NCI-H1105 treated with DMSO at 0.1 percent for 48 hours (cell line): ENCODE data around the gene GPR65.
"Not testable (repeated sequence)": the region's sequence is repeated elsewhere in the genome, so short reads cannot be mapped to it uniquely, and the experiment has no call there.

Experiments used
- DNase-seq: peaks from one replicate; lab custom pipeline; 2025; lab: John Stamatoyannopoulos, UW

The GPR65 gene

DNA sequence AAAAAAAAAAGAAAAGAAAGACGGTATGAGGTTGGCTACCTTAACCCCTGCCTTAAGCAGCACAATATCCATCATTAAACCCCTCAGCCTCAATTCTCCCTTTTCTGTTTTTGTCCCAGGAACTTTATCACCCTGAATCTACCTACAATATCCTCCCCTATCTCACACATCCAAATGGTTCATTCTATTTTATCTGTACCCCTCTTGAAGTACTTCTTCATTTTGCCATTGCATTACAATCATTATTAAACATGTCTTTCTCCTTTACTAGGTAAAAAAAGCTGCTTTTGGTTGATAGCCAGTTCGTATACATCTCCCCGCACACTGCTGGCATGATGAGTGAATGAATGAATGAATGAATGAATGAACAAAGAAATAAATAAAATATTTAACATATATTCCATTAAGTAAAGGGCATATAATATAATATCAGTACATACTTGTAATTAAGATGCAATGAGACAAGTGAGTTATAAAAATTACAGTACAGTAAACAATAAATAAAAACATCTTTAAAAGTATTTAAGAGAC lies 364 bp upstream of the GPR65 start:
- no peak for DNase-seq

DNA sequence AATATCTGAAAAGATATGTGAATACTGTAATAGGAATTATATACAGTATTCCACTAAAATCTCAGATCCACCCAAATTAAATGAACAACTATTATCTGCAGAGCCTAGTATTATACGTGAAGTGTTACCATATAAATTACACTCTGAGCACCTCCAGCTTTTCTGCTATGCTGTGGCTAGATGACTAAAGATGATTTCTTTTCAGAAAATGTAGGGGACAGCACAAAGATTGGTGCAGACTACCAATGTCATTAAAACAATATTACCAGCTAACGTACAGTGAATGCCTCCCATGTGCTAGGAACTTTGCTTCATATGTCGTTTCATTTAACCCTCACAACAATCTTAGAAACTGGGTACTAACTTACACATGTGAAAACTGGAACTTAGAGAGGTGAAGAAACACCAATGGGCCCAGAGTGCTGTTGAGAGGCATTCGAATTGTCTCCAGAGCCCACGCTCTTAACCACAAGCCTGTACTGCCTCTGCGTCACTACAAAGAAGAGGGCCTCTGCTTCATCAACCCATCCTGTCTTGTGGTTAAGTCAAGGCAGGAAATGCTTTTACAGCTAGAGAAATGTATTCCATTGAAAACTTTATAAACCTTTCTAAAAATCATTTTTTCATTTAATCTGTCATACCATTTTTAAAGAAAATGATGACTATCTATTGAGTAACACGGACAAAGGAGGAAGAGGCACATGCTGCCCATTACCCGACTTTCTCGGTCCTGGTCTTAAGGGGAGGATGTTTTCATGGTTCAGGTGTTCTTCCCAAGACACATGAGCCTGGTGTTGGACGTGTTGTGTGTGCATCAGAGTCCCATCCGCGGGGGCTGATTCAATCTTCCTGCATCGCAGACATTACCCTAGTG lies 1.3 kb downstream of the GPR65 start:
- no peak for DNase-seq

DNA sequence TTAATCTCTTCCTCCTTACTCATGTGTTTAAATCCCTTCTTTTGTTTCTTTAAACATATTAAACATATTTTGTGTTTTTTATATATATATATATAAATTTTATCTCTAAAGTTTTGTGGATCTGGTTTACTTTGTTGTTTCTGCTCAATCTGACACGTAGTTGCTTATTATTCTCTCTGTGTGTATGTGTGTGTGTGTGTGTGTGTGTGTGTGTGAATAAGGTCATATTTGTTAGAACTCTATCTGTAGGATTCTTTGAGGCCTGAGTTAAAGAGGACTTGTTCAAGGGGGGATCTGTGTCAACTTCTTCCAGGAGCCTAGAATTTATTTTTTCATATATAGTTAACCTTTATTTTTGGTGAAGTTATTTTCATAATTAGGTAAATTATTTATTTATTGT lies 2.7 kb downstream of the GPR65 start:
- DNase-seq, result no peak

DNA sequence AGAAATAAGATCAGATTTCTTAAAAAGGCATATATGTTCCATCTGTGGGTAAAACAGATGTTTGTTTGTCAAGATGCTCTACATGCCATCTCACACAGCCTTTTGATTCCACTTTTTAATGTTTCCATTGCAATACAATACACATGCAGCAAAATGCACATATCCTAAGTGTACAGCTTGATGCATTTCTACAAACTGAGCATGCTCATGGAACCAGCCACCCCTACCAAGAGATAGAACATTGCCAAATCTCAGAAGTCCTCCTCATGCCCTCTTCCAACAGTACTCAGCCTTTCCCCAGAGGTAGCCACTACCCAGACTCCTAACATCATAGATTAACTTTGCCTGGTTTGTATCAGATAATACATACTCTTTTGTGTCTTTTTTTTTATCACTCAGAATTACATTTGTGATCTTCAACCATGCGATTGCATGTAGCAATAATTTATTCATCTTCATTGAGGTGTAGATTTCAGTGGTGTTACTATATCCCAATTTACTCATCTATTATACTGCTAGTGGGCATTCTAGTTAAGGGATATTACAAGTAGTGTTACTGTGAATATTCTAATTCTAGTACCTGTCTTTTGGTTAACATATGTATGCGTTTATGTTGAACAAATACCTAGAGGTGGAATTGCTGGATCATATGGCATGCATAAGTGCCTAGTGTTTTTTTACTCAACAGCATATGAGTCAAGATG lies 3.3 kb downstream of the GPR65 start:
- no peak for DNase-seq

DNA sequence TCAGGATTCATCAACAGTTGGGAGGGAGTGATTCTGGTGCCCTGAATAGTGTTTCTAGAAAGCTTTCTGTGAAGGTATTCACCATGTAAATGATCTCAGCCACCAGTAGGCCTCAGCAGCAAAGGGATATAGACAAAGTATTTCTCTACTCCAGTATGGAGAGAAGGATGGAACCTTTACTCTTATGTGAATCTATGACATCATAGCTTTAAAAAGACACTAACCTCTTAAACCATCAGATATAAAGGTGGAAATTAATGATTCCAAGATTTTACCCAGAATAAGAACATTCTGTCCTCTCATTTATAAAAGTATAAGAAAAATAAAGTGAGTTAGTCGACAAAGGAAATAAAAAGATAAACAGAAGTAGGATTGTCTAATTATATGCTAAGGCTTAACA lies 4.6 kb downstream of the GPR65 start:
- DNase-seq, result no peak

DNA sequence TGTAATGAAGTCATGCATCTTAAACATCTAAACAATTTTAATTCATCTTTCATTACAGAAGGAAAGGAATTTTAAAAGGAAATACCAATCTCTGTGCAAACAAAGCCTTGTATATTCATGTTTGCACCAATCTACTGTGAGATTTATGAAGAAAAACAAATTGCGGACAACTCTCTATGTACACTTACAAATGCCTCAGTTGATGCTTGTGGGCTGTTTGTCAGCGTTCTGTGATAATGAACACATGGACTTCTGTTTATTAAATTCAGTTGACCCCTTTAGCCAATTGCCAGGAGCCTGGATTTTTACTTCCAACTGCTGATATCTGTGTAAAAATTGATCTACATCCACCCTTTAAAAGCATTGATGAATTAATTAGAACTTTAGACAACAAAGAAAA lies 5.4 kb downstream of the GPR65 start:
- DNase-seq, result no peak

DNA sequence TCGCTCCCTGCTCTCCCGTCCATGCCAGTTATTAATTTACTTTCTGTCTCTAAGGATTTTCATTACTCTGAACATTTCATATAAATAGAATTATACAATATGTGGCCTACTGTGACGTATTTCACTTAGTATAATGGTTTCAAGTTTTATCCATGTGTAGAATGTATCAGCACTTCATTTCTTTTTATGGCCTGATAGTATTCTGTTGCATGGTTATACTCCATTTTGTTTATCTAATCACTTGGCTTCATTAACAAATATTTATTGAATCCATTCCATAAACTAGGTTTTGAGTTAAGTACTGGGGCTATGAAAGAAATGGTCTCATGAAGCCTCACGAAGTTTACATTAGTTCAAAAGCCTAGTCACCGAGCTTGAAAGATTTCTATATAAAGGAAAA lies 7.6 kb downstream of the GPR65 start:
- DNase-seq, result no peak

DNA sequence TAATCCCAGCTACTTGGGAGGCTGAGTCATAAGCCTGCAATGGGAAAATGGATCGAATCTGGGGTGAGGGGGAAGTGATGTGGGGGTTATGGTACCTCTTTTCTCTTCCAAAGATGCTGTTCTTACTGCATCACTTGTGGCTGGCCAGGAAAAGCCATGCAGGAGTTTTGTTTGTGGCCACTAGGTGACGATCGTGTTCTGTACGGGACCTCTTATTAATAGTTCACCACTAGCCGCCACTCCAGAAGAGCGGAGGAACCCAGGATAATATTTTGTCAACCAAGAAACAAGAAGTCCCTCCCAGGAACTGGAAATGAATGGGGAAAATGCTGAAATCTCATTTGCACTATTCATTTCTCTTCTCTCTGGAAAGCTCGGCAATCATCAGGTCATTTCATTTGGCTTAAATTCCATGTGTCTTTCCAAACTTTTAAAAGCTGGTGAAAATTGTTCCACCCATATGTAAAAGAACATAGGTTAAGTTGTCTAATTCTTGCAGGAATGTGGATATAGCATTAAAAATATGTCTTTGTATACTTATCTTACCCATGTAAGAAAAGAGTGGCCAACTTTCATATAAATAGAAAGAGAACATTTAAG lies 8.9 kb downstream of the GPR65 start:
- peak; percentile 26 for DNase-seq

DNA sequence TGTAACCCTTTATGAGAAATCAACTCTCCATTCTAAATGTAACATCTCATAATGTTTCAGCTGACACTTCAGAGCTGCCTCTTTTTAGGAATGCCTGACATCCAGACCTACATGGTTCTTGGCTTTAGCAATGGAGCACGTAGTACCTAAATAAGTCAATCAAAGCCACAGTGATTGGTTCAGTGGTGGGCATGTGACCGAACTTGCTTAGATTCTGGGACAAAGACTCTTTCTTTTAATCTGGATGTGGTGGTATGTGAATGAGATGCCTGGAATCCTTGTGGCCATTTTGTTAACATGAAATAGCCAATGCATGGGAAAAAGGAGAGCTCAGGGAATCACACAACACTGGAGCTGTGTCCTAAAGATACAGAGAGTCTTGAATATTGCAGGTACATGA lies 11.8 kb downstream of the GPR65 start:
- no peak for DNase-seq

DNA sequence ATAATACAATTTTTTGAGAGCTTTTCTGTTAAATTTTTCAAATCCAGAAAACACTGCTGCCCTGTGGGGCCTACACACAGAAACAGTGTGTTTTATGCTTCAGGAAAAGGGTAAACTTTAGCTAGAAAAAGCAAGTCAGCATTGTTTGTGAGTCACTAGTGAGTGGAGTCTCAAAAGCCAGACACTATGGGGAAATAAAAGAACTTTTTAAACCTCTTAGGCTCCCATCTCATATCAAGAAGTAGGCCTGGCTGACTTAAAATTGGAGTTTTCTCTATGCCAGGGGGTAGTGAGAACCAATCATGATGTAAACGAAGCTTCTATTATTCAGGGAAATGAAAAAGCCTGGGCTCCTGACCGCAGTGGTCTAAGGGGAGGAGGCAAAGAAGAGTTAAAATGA lies 12.6 kb downstream of the GPR65 start:
- DNase-seq, result no peak

DNA sequence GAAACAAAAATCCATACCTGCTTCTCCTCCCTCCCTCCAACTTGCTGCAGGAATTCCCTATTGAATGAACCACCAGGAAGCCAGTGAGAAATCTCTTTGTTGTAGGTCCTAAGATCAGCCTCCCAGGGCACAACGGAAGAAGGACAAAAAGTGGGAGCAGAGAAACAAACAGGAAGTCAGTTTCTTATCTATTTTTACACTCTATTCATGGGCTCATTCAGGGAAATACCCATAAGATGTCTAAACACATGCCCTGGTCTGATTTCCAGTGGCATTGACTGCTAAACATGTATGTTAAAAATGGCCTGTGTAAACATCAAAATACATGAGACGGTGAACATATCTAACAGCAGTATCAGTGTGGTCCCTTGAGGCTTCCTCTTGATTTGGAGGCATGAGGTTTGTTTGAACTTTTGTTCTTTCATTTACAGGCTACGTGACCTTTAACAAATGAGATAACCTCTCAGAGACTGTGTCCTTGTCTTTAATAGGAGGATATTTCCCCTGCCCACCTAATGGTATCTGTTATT lies 18.8 kb downstream of the GPR65 start:
- no peak for DNase-seq

DNA sequence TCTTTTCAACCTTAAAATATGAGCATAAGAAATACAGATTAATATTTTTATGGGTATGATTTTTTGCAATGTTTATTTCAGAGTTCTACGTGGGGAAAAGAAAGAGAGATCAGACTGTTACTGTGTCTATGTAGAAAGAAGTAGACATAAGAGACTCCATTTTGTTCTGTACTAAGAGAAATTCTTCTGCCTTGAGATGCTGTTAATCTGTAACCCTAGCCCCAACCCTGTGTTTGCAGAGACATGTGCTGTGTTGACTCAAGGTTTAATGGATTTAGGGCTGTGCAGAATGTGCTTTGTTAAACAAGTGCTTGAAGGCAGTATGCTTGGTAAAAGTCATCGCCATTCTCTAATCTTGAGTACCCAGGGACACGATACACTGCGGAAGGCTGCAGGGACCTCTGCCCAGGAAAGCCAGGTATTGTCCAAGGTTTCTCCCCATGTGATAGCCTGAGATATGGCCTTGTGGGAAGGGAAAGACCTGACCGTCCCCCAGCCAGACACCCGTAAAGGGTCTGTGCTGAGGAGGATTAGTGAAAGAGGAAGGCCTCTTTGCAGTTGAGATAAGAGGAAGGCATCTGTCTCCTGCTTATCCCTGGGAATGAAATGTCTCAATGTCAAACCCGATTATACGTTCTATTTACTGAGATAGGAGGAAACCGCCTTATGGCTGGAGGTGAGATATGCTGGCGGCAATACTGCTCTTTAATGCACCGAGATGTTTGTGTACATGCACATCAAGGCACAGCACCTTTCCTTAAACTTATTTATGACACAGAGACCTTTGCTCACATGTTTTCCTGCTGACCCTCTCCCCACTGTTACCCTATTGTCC lies 19.5 kb downstream of the GPR65 start:
- not testable (repeated sequence) for DNase-seq

DNA sequence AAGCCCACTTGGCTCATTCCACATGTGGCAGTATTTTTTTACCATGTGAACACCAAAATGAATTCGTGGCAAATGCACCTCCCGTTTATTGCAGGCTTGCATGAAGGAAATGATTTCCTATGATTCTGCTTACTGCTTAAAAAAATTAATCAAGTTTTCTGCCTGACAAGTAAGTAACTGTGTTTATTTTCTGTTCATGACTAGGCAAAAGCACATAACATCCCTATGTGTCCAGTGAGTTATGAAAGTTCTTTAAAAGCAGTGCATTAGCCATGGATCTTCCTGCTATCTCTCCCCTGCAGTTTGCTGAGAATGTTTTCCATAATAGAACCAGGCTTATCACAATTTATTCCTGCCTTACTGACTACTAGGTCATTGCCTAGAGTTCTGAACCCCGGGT lies 20.4 kb downstream of the GPR65 start:
- no peak for DNase-seq

DNA sequence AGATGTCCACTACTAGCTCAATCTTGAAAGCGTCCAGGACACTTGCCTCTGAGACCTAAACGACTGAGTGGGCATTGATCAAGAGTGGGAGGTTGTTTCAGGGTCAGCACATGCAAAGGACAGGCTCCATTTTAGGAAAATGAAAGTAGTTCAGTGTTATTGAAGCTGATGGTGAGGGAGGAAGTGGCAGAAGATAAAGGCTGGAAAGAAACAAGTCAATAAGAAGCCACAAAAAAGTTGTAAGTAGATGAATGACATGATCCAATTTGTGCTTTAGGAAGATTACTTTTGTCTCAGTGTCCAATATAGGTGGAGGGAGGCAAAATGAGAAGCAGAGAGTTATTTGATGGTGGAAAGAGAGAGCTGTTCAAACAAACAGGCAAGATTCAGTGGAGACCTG lies 22.0 kb downstream of the GPR65 start:
- no peak for DNase-seq

DNA sequence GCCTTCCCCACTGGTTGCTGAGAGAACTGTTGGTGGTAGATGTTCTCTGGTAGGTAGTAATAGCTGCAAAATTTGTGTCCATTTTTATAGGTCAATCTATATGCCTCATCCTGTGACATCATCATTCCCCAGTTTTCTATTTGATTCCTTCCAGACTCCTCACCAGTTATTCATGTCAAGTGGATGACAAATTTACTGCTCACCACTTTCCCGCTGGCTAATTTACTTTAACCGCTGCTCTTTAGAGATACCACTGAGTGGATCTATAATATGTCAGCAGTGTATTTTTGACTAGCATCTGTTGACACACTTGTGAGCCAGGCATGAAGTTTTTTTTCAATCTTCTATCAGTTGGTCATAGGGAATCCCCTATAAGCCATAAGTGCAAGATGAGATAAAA lies 24.6 kb downstream of the GPR65 start:
- no peak for DNase-seq

DNA sequence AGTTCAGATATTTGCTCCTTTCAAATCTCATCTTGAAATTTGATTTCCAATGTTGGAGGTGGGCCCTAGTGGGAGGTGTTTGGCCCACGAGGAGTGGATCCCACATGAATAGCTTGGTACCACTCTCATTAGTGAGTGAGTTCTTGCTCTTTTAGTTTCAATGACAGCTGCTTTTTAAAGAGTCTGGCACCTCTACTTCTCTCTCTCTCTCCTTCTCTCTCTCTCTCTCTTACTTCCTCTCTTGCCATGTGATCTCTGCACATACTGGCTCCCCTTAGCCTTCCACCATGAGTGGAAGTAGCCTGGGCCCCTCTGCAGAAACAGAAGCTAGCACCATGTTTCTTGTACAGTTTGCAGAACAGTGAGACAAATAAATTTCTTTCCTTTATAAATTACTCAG lies 25.1 kb downstream of the GPR65 start:
- DNase-seq, result no peak

DNA sequence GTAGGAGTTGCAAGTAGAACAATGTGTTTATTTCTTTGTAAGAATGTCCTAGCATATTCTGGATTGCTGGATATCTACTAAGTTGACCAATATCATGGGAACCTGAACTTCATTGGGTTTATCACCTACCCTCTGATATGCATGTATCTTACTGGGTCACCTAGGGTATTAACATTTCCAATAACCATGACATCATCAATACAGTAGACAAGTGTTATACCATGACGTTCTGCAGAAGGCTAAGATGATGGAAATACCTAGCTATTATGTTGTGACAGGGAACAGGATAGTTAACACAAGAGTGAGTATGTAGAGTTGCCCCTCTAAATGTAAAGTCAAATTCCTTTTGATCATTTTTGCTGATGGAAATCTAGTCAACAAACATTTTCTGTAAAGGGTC lies 26.0 kb downstream of the GPR65 start:
- DNase-seq, result no peak

DNA sequence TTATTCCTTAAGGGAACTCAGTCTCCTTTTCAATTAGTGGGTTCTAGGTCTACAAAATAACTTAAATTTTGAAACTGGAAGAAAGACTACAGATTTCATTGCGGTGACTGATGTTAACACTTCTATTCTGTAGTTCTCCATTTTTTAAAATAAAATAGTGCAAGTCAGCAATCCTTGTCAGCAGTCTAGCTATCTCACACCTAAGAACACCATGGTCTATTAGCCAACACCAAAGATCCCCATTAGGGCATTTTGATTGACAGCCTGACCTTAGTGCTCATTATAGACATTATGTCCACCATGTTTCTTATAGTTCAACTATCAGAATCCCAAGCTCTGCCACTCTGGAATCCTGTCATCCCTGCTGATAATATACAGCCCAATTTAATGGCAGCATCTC lies 27.4 kb downstream of the GPR65 start:
- DNase-seq, result no peak

DNA sequence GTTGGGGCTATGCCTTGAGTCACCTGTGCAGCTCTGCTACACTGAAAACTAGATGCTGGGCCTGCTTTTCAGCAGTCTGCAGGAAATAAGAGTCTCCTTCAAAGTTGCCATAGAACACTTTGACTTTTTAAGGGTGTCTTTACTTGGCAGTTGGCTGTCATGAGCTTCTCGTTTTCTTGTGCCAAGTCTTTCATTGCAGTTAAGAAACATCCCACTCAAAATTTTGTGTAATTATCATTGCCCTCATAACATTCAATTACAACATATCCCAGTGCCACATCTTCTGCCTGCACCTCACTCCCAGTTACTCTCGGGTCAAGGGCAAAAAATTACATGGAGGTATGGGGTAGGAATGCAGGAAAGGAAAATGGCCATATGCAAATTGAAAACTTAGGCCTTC lies 29.1 kb downstream of the GPR65 start:
- no peak for DNase-seq

DNA sequence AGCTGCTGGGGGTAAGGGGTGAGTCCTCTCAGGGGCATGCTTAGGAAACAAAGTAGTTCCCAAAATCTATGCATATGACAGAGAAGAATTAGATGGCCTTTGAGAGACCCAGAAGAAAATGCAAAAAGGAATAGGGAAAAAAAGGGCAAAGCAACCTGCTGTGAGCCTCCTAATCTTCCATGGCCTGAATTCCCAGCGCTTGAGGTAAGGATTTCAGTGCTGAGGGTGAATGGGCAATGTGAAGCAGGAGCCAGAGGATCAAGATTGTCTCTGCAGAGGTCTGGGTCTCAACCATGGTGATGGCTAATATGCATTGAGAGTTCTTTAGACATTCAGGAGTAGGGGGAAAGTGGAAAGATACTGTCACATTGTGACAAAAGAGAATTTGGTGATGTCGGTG lies 31.5 kb downstream of the GPR65 start:
- no peak for DNase-seq

DNA sequence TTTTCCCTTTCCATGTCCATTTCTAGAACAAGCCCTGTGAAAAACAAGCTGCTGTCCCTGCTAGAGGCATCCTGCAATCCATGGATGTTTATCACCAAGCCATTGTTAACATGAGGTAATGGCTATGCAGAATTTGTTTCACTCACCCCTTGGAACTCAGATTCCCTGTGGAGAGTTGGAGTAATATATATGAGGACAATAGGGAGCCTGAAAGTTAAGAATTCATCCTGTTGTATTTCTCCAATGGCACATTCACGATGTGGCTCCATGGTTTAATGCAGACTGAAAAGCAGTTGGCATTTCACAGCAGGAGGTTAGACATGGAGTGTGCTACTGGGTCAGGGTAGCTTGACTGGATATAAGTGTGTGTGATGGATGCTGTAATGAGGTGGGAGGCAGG lies 32.4 kb downstream of the GPR65 start:
- DNase-seq, result no peak

DNA sequence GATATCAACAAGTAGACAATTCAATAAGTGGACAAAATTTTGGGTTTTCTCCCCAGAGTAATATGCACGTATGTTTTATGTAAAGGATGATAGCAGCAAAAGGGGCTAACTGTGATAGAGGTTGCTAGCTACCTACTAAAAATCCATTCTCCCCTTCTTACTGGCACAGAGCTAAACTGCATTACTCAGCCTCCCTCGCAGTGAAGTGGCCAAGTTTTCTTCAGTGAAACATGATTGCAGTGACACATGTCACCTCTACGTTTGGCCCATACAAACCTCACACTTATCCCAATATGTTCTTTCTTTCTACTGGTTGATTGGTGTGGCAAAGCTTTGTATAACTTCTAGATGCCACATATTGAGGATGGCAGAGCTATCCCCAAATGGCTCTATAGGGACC lies 34.3 kb downstream of the GPR65 start:
- no peak for DNase-seq
